Fibroblast of mammary gland (primary cell): ENCODE results near the gene CNTN5.

ENCODE experiments used
- DNase-seq: peaks from one replicate; pipeline ENCODE4 v3.0.0-alpha.2; 2010; ENCODE audit warnings: low read depth
- H3K4me3 ChIP-seq: 2 replicates; pipeline ENCODE4 v1.5.1; 2011; ENCODE audit warnings: low read depth, mild to moderate bottlenecking, low read length, moderate library complexity; ENCODE audit not compliant: control insufficient read depth
- CTCF ChIP-seq: conservative IDR thresholded peaks from 2 replicates; pipeline ENCODE4 v1.5.1; 2011; ENCODE audit warnings: low read depth, low read length, inconsistent platforms; ENCODE audit not compliant: control insufficient read depth, insufficient read depth

The CNTN5 gene

GRCh38 chr11:99554232-99554903 is 533.6 kb downstream of the CNTN5 start:
- DNase-seq = no peak
- TF ChIP-seq CTCF = no peak
- no peak overlapping the region for H3K4me3 ChIP-seq

GRCh38 chr11:99555486-99555885 is 534.7 kb downstream of the CNTN5 start:
- no peak overlapping the region for H3K4me3 ChIP-seq
- TF ChIP-seq CTCF = no peak
- no peak for DNase-seq

- TF ChIP-seq CTCF = no peak
- no peak overlapping the region for H3K4me3 ChIP-seq
- DNase-seq = no peak
Observed at GRCh38 chr11:99565333-99565732, 544.6 kb downstream of the CNTN5 start.

- no peak for DNase-seq
- no peak overlapping the region for H3K4me3 ChIP-seq
- no peak for TF ChIP-seq CTCF
Observed at GRCh38 chr11:99567334-99567956, 546.7 kb downstream of the CNTN5 start.

- no peak for TF ChIP-seq CTCF
- no peak overlapping the region for H3K4me3 ChIP-seq
- DNase-seq = no peak
Observed at GRCh38 chr11:99568808-99569207, 548.1 kb downstream of the CNTN5 start.

- DNase-seq = no peak
- TF ChIP-seq CTCF = no peak
- no peak overlapping the region for H3K4me3 ChIP-seq
Observed at GRCh38 chr11:99571094-99571493, 550.3 kb downstream of the CNTN5 start.
